CD4-positive, alpha-beta T cell treated with Interferon gamma for 1 hour (primary cell): ENCODE measurements around the gene ATXN7L1.

Source experiments
- DNase-seq: peaks from one replicate; pipeline ENCODE4 v3.0.0-alpha.2; 2020

Gene ATXN7L1

DNA sequence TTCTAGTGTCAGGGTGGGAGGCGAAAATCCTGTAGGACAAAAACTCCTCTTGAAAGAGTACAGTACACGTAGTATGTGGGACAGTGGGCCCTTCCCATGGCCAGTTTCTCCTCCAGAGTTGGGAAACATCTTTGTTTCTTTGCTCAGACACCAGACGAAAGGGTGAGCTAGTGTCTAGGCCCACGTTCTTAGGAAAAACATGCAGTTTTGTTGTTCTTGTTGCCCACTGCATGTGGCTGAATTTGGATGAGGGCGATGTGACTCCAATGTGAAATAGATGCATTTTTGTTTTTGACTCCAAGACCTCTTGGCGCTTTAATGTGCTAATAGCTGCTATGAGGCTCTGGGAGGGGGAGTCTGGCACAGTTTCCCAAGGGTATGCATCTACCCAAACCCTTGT is 100.8 kb downstream of the ATXN7L1 start:
- no peak for DNase-seq

DNA sequence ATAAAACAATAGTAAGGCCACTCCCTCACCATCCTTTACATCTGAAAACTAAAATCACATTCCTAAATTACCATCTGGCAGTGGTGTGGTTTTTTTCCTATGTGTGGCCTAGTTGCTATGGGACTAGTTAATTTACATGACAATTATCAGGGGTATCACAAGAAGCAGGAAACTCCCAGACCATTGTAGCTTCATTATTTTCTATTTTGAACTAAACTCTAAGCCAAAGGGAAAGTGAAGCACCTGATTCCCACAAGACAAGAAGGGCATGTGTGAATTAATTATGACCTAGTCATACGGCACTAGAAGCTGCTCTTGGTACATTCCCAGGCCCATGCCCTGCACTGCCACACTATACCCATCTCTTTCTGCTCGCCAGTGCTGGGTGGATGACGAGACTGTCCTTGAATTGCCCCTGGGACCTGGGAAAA is 103.4 kb downstream of the ATXN7L1 start:
- no peak for DNase-seq

DNA sequence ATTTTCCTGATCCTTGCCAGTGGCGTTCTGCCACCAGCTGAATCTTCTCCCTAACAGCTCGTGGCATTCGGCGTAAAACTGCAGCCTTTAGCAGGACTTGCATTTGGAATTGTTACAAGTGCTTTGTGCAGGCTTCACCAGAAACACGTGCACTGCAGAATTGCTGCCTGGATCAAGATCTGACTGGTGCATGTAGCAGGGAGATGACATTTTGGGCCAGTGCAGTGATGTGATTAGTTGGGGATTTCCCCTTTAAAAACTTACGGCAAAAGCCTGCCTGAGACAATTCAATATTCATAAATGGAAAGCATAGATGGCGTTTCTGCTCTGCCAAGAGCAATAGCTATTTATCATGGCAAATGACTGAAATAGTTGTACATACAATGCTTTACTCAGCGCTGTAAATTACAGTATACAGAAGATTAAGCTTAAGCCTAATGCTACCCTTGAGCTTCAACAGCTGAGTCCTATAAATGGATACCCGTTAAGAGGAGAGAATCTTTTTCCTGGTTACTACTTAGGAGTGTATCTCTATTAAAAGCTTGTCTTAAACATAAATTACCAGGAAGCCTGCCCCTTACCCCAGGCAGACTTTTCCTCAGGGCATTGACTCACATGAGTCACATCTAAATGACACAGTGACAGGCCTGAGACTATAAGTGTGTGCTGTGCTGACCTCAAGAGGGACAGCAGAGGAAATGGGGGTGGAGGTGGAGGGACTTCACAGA is 106.3 kb downstream of the ATXN7L1 start:
- DNase-seq, result no peak

DNA sequence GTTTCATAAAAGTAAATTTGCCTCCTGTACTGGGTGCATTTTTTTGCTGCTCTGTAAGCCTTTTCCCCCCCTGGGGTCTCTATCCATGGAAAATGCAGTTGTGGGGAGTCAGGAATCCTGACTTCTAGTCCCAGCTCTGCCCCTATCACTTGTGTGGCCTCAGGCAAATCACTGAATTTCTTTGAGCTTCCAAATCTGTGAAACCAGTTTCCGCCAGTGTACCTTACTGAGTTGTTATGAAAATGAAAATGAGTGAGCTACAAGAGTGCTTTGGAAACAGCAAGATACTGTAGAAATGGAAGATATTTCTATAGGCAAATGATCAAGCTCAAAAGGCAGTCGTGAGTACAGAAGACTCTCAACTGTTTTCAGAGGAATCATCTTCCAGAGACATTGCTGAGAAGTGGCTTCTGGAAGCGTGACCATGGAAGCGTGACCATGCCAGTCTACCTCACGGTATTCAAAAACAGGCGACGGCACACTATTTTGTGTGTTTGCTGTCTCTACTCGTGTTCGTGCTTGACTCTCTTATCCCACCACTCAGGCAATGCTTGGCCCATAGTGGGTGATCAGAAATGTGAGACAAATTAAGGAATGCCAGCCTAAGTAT is 107.4 kb downstream of the ATXN7L1 start:
- no peak for DNase-seq

DNA sequence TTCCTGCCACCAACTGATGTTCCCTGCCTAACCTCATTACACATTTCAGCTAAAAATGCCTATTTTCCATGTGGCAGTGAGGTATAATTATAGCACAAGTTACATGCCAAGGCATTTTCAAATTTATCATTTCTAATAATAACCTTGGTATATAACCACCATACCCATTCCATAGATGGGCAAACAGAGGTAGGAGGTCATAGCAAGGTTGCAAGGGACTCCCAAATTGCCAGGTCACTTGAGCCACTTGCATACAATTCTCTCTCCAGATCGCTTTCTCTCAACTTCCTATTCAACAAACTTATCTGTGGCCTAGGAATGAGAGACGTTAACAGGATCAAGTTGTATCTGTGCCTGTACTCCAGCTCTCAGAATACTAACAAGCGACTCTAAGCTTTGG is 108.3 kb downstream of the ATXN7L1 start:
- DNase-seq, result no peak

DNA sequence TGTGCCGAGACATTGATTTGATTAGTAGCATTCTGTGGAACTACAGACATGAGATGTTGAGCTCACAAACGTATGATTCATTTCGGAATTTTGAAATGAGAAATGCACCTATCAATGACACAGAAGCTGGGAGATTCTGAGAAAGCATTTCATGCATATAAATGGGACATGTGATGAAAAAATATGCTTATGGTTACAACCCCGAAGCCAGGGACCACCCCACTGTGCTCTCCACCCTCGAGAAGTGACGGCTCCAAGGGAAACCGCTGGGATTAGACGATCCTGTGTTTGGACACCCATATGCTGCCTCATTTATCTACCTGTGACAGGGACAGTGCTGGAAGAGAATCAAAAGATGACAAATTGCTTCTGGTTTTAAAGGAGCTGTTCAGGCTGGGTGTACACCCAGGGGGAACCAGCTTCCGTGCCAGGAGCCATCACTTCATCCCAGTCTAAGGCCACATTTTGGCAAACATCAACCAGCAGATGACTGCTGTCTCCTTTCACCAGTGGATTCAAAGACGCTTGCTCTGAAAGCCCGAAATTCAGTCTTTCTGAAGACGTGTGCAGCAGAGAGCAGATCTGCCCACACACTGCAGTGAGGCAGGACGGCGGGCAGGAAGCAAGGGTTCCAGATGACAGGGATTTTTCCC is 109.9 kb downstream of the ATXN7L1 start:
- no peak for DNase-seq

DNA sequence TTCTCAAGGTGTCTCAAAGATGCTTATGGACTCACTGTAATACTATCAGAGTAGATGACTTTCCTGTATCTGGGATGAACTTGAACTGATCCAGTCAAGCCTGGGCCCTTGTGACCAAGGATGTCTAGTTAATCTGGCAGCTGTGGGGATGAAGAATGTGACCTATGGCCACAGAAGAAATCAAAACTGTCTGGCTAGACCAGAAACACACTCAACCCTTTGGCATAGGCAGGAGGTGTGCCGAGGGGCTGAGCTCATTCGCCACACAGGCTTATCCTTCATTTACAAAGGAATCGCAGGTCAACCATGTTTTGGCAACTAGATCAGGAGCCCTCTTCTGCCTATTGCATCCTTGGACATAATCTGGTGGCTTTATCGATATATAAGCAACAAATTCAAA is 110.6 kb downstream of the ATXN7L1 start:
- DNase-seq, result no peak

DNA sequence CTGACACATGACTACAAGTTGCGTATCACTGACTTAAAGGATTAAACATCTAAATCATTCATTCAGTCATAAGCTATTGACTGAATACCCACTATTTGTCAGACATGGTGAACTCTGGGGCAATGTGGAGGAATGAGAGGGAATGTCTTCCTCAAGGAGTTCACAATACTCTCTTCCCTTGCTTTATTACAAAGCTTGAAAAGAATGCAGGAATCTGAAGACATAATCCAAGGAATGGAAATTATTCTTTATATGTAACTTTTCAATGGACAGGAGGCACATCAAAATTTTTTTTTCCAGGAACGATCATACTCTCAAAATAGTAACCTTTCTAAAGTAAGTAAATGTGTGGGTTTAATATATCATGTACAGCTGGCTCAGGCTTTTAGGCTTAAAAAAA is 111.9 kb downstream of the ATXN7L1 start:
- DNase-seq, result no peak

DNA sequence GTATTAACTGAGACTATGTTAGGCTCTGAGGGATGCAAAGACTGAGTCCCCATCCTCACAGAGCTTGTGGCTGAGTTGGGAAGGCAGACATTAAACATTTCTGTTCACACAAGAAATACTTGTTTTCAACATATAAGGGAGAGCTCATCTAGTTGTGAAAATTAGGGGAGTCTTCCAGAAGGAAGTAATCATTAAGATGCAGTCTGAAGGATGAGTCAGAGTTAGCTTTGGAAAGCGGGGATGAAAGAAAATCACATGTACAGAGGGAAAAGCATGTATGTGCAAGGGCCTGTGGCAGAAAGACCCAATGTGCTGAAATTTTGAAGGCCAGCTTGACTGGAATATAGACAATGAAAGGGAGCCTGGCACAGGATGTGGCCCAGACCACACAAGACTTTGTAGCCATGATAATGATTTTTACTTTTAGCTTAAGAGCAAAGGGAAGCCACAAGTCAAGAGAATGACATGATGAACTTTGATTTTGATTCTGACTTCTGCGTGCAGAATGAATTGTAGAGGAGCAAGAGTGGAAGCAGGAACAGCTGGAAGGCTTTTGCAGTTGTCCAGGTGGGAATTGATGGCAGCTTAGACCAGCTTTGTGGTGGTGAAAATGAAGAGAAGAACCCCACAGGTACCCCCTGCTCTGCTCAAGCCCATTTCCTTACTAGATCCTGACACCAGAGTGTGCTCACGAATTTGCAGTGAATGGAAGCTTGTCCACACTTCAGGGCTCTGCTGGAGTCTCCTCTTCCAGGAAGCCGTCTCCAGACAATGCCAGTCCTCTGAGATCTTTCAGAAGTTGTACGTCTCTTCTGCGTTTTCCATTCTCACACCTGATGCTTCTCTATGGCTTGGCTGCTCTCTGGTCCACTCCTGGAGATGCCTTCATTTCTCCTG is 115.6 kb downstream of the ATXN7L1 start:
- no peak for DNase-seq

DNA sequence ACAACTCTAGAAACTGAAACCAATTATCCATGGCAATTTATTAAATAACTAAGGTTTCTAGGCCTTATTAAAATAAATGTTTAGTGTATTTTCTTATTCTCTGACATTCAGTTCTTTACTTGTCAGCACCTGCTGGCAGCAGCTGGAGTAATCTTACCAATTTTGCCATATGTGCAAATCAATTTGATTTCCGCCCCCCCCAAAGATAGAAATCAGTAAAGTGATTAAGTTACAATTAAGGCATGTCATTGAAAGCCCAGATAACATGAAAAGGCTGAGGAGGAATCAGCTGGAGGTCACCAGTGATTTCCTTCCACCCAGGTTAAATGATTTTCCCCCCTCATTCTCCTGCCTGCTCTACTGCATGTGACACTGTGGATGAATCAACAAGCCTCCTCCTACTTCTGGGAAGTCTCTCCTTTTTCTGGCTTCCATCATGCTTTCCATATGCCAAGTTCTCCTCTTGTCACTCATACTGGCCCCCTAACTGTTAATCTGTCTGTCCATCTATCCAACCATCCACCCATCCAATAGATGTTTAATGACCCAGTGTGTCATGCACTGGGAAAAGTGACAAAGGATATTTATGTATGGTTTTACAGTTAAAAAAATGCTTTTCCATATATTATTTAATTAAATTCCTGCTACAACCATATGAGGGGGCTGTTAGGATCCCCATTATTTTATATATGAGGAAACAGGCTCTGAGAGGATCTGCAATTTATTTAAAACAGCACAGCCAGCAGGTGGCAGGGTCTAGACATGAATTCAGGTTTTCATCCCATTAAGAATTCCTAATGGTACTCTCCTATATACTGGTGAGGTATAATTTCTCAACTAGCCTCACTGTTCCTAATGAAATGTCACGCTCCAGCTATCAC is 116.5 kb downstream of the ATXN7L1 start:
- DNase-seq, result no peak

DNA sequence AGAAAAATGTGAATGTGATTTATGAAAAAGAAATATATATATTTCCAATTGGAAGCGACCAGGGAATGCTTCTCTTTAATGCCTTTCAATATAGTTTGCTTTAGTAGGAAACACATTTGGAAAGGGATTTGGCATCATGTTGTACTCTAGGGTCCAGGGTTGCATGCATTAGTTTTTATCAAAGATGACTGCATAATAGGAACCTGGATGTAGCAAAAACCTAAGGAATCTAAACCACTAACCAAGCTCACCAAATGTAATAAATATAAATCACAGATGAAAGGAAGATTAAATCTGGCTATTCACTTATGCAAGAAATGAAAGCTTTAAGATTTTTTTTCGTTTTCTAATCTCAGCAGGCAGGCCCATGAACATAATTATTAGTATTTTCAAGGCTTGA is 120.0 kb downstream of the ATXN7L1 start:
- no peak for DNase-seq

DNA sequence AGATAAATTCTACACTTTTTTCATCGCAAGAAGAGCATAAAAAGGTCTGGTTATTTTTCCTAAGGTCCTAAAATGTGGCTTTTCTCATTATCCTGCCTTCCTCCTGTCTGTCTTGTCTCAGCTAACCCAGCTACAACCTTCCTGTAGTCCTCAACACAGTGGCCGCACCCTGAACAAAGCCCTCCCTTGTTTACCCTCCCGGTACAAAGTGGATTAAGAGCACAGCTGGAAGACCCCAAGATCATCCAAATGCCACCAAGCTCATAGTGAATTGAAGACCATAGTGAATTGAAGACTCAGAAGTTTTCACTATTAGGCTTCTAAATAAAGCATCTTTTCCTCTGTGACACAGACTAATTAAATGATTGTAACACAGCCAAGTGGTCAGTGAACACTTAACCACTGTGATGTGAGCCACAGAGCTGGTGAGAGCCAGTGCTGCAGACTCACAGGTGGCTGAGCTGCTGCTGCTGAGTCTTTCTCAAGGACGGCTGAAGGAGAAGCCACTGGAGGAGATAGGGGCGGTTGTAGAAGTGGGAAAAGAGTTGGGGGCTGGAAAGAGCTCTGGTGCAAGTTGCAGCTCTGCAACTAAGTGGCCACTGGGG is 123.6 kb downstream of the ATXN7L1 start:
- DNase-seq, result no peak

DNA sequence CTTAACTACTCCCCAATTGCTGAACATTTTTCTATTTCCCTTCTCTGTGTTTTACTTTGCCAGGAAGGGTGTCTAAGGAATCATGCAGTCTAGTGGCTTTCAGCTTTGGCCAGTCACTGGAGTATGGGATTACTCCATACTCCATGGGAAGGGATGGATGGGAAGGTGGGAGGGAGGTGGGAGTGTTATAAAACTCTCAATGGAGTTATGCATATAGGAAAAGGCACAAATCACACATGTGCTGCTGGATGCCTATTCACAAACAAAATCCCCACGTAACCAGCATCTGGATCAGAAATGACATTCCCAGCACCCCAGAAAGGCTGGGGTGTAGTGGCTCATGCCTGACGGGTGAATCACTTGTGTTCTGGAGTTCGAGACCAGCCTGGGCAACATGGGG is 125.3 kb downstream of the ATXN7L1 start:
- no peak for DNase-seq

DNA sequence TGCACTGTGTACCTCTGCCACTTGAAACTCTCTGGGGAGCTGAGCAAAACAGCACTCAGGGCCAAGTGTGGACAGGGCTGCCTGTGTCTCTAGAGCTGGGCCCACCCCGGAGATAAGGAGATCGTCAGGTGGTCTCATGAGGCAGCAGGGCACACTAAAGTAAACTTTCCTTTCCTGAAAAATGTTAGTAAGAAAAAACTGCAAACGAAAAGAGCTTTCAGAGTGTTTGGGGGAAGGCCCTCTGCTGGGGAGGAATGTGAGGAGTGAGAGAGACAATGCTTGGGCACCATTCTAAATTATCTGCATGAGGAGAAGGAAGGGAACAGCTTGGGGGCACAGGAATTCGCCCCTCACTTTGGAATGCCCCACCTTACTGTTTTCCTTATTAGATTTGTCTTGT is 127.7 kb downstream of the ATXN7L1 start:
- no peak for DNase-seq

DNA sequence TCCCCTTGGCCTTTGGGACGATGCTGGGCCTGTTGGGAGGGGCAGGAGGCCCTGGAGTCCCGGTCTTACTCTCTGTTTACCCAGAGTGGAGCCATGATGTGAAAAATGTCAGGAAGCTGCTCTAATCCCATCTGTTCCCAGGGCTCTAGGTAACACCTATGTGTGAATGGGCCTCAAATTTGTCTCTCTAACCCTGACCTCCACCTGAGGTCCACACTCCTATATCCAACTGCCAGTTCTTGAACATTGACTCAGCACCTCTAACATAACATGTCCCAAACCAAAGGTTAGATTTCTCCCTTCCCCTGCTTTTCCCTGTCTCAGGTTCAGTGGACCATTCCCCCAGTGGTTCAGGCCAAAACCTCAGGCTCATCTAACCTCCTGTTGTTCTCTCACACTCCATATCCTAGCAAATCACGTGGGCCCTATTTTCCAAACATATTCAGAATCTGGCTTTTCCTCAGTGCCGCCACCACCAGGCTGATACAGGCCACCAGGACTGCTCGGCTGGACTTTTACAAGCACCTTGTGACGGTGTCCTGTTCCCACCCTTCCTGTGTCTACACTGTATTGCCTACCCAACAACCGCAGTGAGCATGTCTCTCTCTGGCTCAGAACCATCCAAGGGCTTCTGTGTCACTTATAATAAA is 130.6 kb downstream of the ATXN7L1 start:
- no peak for DNase-seq

DNA sequence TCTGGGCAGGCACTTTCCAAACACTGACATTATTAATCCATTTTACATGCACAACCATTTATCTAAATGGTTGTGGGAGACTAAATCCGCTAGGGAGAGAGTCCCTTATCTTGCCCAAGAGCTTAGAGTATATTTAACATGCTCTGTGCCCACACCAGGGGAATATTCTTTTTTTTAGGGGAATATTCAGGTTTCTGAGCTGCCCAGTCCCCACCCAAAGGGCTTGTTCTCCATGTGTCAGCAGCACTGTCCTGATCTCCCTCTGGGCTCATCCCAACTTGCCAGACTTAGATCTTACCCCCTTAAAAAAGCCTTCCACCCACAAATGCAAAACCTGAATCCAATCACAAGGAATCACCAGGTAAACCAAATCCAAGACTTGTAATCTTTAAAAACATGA is 132.1 kb downstream of the ATXN7L1 start:
- DNase-seq, result no peak

DNA sequence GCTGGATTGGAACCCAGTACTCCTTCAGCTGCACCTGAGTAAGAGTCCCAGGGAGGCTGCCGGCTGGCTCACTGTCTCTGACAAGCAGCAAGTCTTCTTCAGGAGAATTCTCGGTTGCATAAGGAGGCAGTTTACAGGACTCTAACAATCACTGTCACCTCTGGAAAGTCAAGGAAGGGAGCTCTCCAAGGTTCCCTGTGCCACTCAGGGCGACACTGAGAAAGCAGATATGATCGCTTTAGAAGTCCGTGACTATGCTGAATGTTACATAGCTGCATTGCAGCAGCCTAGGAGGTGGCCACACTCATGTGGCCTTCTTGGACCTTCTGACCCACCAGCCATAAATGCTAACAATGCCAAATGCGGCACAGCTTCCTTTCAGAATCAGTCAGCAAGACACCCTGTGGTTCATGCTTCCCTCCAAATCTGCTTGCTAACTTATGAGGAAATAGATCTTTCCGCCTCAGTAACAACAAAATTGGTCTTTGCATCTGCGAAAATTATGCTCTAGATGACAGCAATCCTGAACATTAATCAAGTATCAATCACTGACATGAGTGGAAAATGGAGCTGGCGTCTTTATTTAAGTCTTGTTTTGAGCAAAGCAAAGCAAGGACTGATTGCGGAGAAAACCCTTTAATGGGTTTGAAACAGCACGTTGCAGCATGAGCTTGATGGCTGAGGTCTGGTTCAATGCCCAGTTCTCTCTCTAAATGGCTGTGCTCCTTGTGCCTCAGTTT is 132.9 kb downstream of the ATXN7L1 start:
- DNase-seq, result no peak

DNA sequence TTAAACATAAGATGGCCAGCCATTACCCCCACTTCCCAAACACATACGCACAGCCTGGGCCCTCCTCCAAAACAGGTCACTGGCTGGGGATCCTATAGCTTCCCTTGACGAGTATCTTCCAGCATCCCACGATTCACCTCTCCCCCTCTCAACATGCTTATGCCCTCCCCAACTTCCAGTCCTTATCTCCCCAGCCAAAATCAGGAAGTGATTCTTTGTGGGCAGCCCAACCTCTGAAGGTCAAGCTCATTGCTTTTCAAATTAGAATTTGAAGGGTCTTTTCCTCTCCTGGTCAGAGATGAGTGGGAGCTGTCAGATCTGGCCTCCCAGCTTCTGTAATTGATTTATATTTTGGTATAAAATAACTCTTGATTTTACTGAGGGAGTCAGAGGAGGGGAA is 133.6 kb downstream of the ATXN7L1 start:
- no peak for DNase-seq

DNA sequence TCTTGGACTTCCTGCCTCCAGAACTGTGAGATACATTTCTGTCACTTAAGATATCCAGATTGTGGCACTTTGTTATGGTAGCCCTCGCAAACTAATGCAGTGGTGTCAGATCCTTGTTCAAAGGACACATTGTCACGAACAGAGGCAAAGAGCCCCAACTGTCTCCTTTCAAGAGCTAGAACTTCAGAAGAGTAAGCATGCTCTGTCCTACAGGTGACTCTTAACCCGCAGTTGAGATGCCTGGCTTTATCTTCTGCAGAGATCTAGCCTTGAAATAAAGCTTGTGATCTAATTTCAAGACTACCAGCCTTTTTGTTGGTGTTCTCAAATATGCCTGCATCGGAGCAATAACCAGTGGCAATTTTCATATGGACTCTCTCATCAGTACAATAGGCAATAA is 134.4 kb downstream of the ATXN7L1 start:
- no peak for DNase-seq

DNA sequence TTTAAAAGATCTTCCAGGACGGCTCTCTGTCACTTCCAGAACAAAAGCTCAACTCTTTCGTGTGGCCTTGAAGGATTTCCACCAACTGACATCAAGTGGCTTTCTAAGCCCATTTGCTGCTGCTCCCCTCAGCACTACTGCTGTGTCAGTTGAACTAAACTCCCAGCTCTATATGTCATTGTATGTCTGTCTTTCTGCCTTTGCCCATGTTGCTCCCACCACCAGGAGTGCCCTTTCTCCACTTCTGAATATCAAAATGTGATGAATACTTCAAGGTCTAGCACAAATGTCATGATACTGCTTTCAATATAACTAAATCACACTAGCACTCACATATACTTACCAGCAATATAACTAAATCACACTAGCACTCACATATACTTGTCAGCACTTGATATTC is 138.3 kb downstream of the ATXN7L1 start:
- no peak for DNase-seq

DNA sequence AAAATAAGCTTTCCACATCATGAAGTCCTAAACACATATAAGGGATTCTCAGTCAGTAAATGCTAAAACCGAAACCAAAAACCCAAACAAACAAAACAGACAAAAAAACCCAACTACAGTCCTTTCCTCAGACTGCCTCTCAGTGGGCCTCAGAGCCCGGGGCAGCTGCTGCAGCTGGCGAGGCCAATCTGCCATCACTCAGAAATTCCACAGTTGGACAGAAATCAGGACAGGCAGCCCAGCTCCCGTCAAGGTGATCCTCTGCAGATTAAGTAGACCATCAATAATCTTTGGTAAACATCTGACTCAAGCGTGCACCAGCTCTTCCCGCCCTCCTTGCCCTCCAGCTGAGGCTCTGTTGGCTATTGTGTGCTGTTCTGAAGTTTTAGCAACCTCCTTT is 142.2 kb downstream of the ATXN7L1 start:
- no peak for DNase-seq
